Thyroid gland (tissue), 4 donors: ENCODE measurements around the gene NRG3. TPM values are rescaled to one million over a fixed set of nuclear protein-coding genes. Genes with fewer than 3 reads are reported as not detected.

ENCODE experiments used
- DNase-seq, 2 donors: peaks; one replicate each; pipeline ENCODE4 v3.0.0-alpha.2; 2019
- H3K27ac ChIP-seq, 3 donors: fragments of 200-600 bp; sonication (generic); 1 replicate in 2 of 3; 2 replicates in 1 of 3; pipeline ENCODE4 v1.5.1; 2016 to 2019; ENCODE audit warnings: mild to moderate bottlenecking in 1 of 3, moderate library complexity in 1 of 3
- H3K27me3 ChIP-seq: fragments of 200-600 bp; sonication (generic); one replicate; pipeline ENCODE4 v1.5.1; 2019
- H3K36me3 ChIP-seq, 2 donors: fragments of 200-600 bp; sonication (generic); one replicate each; pipeline ENCODE4 v1.5.1; 2016 to 2019
- H3K4me1 ChIP-seq, 2 donors: fragments of 200-600 bp; sonication (generic); one replicate each; pipeline ENCODE4 v1.5.1; 2017 to 2019
- H3K4me3 ChIP-seq, 3 donors: fragments of 200-600 bp; sonication (generic); replicated peaks in 1 of 3; 1 replicate in 2 of 3; 2 replicates in 1 of 3; pipeline ENCODE4 v1.5.1; 2016; ENCODE audit warnings: mild to moderate bottlenecking in 1 of 3
- H3K9me3 ChIP-seq: fragments of 200-600 bp; sonication (generic); one replicate; pipeline ENCODE4 v1.5.1; 2017
- CTCF ChIP-seq, 6 experiments: fragments of 200-600 bp in 3 of 6; fragments of 450-650 bp in 3 of 6; sonication (generic) in 3 of 6; IDR thresholded peaks; one replicate each; pipeline ENCODE4 v1.5.1; 2016 to 2019; ENCODE audit warnings: antibody characterized with exemption in 6 of 6, mild to moderate bottlenecking in 2 of 6, inconsistent platforms in 1 of 6, moderate library complexity in 1 of 6
- POLR2A ChIP-seq, 2 donors: fragments of 450-650 bp; IDR thresholded peaks; one replicate each; pipeline ENCODE4 v1.6.1; 2017; ENCODE audit warnings: antibody characterized with exemption in 2 of 2, mild to moderate bottlenecking in 2 of 2, moderate library complexity in 1 of 2
- WGBS, 2 donors: methylation state at CpG; one replicate each; pipeline ENCODE4 v1.1.5; 2017; 5-methylcytosine and 5-hydroxymethylcytosine counted together
- intact Hi-C: fragments of 100-400 bp; cut with DNase I; formaldehyde crosslinking; loops from one replicate; pipeline ENCODE4 v1.15.1; 2023
- total RNA-seq, 4 donors: library from RNA; depleted of rRNA; stranded (reverse); fragments of >200 nt; gene quantifications; one replicate each; pipeline ENCODE4 v1.2.3, GENCODE V29; 2016

NRG3 gene
- total RNA-seq, 4 donors from 2014 or later = 0.67 to 1.8 (median 1.3) TPM

- intact Hi-C loops = no loop called here
- WGBS, 2 donors = 86% methylated on average over 7 of the region's 7 CpGs
- TF ChIP-seq CTCF (IDR thresholded peaks at IDR 0.05) (no peak), POLR2A (IDR thresholded peaks at IDR 0.05) (no peak)
- Histone ChIP-seq H3K27me3 (no peaks in the 10 kb centered on the region), H3K4me3 (no peak overlapping the region), H3K27ac (no peak overlapping the region), H3K9me3 (no peaks in the 10 kb centered on the region), H3K36me3 (no peaks in the 10 kb centered on the region), H3K4me1 (no peaks in the 10 kb centered on the region)
- DNase-seq = no peak
These were observed 778.5 kb downstream of the NRG3 start for GRCh38 chr10:82653244-82654155.

DNA sequence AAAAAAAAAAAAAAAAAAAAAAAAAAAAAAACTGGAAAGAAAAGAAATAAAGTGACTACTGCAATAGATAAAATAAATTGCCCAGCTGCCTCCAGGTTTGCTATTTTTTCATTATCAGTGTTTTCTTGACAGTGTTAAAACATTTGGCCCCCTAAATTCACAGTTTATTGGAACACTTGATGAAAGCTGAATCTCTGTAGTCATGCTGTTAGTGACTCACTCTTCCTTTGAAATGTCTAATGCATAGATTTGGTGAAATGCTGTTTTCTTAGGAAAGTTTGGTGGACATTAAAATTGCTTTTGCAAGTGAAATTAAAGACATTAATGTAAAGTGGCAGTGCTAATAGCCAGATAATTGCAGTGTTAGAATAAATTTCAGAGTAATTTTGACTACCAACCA lies 785.2 kb downstream of the NRG3 start:
- intact Hi-C loops = no loop called here
- H3K9me3 ChIP-seq = no peaks in the 10 kb centered on the region
- H3K36me3 ChIP-seq = no peaks in the 10 kb centered on the region
- TF ChIP-seq POLR2A (IDR thresholded peaks at IDR 0.05) = no peak
- no peak for TF ChIP-seq CTCF (IDR thresholded peaks at IDR 0.05)
- H3K4me3 ChIP-seq = no peak overlapping the region
- no peak overlapping the region for H3K27ac ChIP-seq
- DNase-seq = no peak
- H3K4me1 ChIP-seq = no peaks in the 10 kb centered on the region
- no peaks in the 10 kb centered on the region for H3K27me3 ChIP-seq

DNA sequence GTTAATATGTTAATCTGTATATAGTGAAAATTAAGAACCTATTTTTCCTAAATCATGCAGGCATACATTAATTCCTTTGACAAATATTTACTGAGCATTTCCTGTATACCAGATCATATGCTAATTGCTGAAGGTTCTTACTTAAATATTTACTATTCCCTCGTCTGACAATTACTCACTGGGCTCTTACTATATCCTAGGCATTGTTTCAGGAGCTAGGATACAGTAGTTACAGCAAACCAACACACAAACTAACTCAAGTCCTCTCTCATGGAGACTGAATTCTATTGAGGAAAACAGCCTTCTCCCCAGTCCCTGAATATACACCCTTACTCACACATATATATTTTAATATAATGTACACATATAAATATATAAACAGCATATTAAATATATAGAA lies 786.0 kb downstream of the NRG3 start:
- intact Hi-C loops = no loop called here
- H3K4me3 ChIP-seq = no peak overlapping the region
- H3K36me3 ChIP-seq = no peaks in the 10 kb centered on the region
- no peaks in the 10 kb centered on the region for H3K27me3 ChIP-seq
- DNase-seq = no peak
- no peak overlapping the region for H3K27ac ChIP-seq
- TF ChIP-seq POLR2A (IDR thresholded peaks at IDR 0.05) (no peak), CTCF (IDR thresholded peaks at IDR 0.05) (no peak)
- no peaks in the 10 kb centered on the region for H3K4me1 ChIP-seq
- H3K9me3 ChIP-seq = no peaks in the 10 kb centered on the region
- WGBS, 2 donors = 30 to 52% methylated on average over 1 of the region's 1 CpG

DNA sequence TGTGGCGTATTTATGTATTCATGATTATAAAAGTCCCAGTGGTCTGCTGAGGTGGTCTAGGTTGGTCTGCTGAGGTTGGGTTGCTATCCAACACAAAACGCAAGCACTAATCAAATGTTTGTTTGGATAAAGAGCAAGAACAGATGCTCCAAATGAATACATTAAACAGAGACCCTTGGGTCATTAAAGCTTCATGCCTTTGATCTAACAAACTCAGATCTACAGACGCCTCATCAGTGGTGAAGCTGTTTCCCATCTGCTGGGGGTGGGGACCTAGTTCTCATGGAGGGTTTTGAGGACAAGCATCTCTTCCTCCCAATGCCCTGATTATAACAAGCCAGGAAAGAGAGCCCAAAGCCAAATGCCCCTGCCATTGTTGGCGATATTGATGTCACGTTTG lies 786.7 kb downstream of the NRG3 start:
- H3K27me3 ChIP-seq = no peaks in the 10 kb centered on the region
- no peaks in the 10 kb centered on the region for H3K36me3 ChIP-seq
- no peak overlapping the region for H3K27ac ChIP-seq
- no peak for DNase-seq
- H3K4me1 ChIP-seq = no peaks in the 10 kb centered on the region
- WGBS, 2 donors = 84 to 92% methylated on average over 5 of the region's 5 CpGs
- no peak overlapping the region for H3K4me3 ChIP-seq
- H3K9me3 ChIP-seq = no peaks in the 10 kb centered on the region
- TF ChIP-seq CTCF (IDR thresholded peaks at IDR 0.05) (no peak), POLR2A (IDR thresholded peaks at IDR 0.05) (no peak)
- intact Hi-C loops = no loop called here

- Histone ChIP-seq H3K36me3 (no peaks in the 10 kb centered on the region), H3K27ac (no peak overlapping the region), H3K4me1 (no peaks in the 10 kb centered on the region), H3K4me3 (no peak overlapping the region), H3K9me3 (no peaks in the 10 kb centered on the region), H3K27me3 (no peaks in the 10 kb centered on the region)
- TF ChIP-seq POLR2A (IDR thresholded peaks at IDR 0.05) (no peak), CTCF (IDR thresholded peaks at IDR 0.05) (no peak)
- intact Hi-C loops = no loop called here
- 74 to 80% methylated on average over 4 of the region's 4 CpGs for WGBS, 2 donors
- no peak for DNase-seq
These were observed 793.4 kb downstream of the NRG3 start for GRCh38 chr10:82668221-82668895.
